ENCODE measurements around the gene EFCAB14. TPM values are rescaled to one million over a fixed set of nuclear protein-coding genes. Genes with fewer than 3 reads are reported as not detected.

The EFCAB14 gene
- total RNA-seq, 1 experiment from 2014 or later, result 43.3 TPM

- peaks cover 2% of the 10 kb centered on the region for H3K36me3 ChIP-seq (replicated peaks; ENCODE audit: control insufficient read depth, insufficient read depth, low read length)
- H3K27me3 ChIP-seq (ENCODE audit: control insufficient read depth, insufficient read depth, low read length), result no peaks in the 10 kb centered on the region
- no peak overlapping the region for H3K4me3 ChIP-seq (ENCODE audit: insufficient read depth, low read depth, low read length)
- DNase-seq, result no peak
Observed at GRCh38 chr1:46646844-46647243, 72.1 kb downstream of the EFCAB14 start.

GRCh38 chr1:46646331-46646730 is 72.6 kb downstream of the EFCAB14 start:
- Histone ChIP-seq H3K4me3 (ENCODE audit: insufficient read depth, low read depth, low read length) (no peak overlapping the region), H3K27me3 (ENCODE audit: control insufficient read depth, insufficient read depth, low read length) (no peaks in the 10 kb centered on the region), H3K36me3 (replicated peaks; ENCODE audit: control insufficient read depth, insufficient read depth, low read length) (peaks cover 2% of the 10 kb centered on the region)
- no peak for DNase-seq

GRCh38 chr1:46645815-46646214 is 73.1 kb downstream of the EFCAB14 start:
- no peak overlapping the region for H3K4me3 ChIP-seq (ENCODE audit: insufficient read depth, low read depth, low read length)
- H3K36me3 ChIP-seq (replicated peaks; ENCODE audit: control insufficient read depth, insufficient read depth, low read length), result peaks cover 2% of the 10 kb centered on the region
- no peaks in the 10 kb centered on the region for H3K27me3 ChIP-seq (ENCODE audit: control insufficient read depth, insufficient read depth, low read length)
- no peak for DNase-seq

- H3K4me3 ChIP-seq (ENCODE audit: insufficient read depth, low read depth, low read length), result no peak overlapping the region
- no peaks in the 10 kb centered on the region for H3K27me3 ChIP-seq (ENCODE audit: control insufficient read depth, insufficient read depth, low read length)
- peaks cover 1% of the 10 kb centered on the region for H3K36me3 ChIP-seq (replicated peaks; ENCODE audit: control insufficient read depth, insufficient read depth, low read length)
- no peak for DNase-seq
Observed at GRCh38 chr1:46643368-46643775, 75.5 kb downstream of the EFCAB14 start.

- DNase-seq, result no peak
- no peak overlapping the region for H3K4me3 ChIP-seq (ENCODE audit: insufficient read depth, low read depth, low read length)
- H3K36me3 ChIP-seq (replicated peaks; ENCODE audit: control insufficient read depth, insufficient read depth, low read length), result peaks cover 3% of the 10 kb centered on the region
- H3K27me3 ChIP-seq (ENCODE audit: control insufficient read depth, insufficient read depth, low read length), result no peaks in the 10 kb centered on the region
Observed at GRCh38 chr1:46642115-46642680, 76.7 kb downstream of the EFCAB14 start.

GRCh38 chr1:46639547-46639946 is 79.4 kb downstream of the EFCAB14 start:
- Histone ChIP-seq H3K36me3 (replicated peaks; ENCODE audit: control insufficient read depth, insufficient read depth, low read length) (peaks cover 13% of the 10 kb centered on the region), H3K4me3 (ENCODE audit: insufficient read depth, low read depth, low read length) (no peak overlapping the region), H3K27me3 (ENCODE audit: control insufficient read depth, insufficient read depth, low read length) (no peaks in the 10 kb centered on the region)
- DNase-seq, result no peak

GRCh38 chr1:46638921-46639320 is 80.0 kb downstream of the EFCAB14 start:
- no peak for DNase-seq
- Histone ChIP-seq H3K36me3 (replicated peaks; ENCODE audit: control insufficient read depth, insufficient read depth, low read length) (peaks cover 13% of the 10 kb centered on the region), H3K4me3 (ENCODE audit: insufficient read depth, low read depth, low read length) (no peak overlapping the region), H3K27me3 (ENCODE audit: control insufficient read depth, insufficient read depth, low read length) (no peaks in the 10 kb centered on the region)

GRCh38 chr1:46637444-46638083 is 81.3 kb downstream of the EFCAB14 start:
- Histone ChIP-seq H3K27me3 (ENCODE audit: control insufficient read depth, insufficient read depth, low read length) (no peaks in the 10 kb centered on the region), H3K4me3 (ENCODE audit: insufficient read depth, low read depth, low read length) (no peak overlapping the region), H3K36me3 (replicated peaks; ENCODE audit: control insufficient read depth, insufficient read depth, low read length) (peaks cover 12% of the 10 kb centered on the region)
- no peak for DNase-seq

- peaks cover 15% of the 10 kb centered on the region for H3K36me3 ChIP-seq (replicated peaks; ENCODE audit: control insufficient read depth, insufficient read depth, low read length)
- H3K4me3 ChIP-seq (ENCODE audit: insufficient read depth, low read depth, low read length), result no peak overlapping the region
- no peak for DNase-seq
- no peaks in the 10 kb centered on the region for H3K27me3 ChIP-seq (ENCODE audit: control insufficient read depth, insufficient read depth, low read length)
Observed at GRCh38 chr1:46635205-46635604, 83.7 kb downstream of the EFCAB14 start.

GRCh38 chr1:46630719-46631118 is 88.2 kb downstream of the EFCAB14 start:
- peaks cover 12% of the 10 kb centered on the region for H3K36me3 ChIP-seq (replicated peaks; ENCODE audit: control insufficient read depth, insufficient read depth, low read length)
- H3K4me3 ChIP-seq (ENCODE audit: insufficient read depth, low read depth, low read length), result no peak overlapping the region
- no peaks in the 10 kb centered on the region for H3K27me3 ChIP-seq (ENCODE audit: control insufficient read depth, insufficient read depth, low read length)
- no peak for DNase-seq

Other genes with a start within 250 kb of the EFCAB14 start
- 4.2 and 5.4 TPM in 2 replicates for gene DMBX1, start 229.3 kb downstream of the EFCAB14 start, total RNA-seq (2014; rRNA removed; shearing (Covaris generic))
- not detected in 2 replicates for gene KNCN, start 167.5 kb downstream of the EFCAB14 start, total RNA-seq (2014; rRNA removed; shearing (Covaris generic))
- 31.3 and 34.7 TPM in 2 replicates for gene MKNK1, start 114.8 kb downstream of the EFCAB14 start, total RNA-seq (2014; rRNA removed; shearing (Covaris generic))
- 1.3 and 3.4 TPM in 2 replicates for gene MOB3C, start 102.3 kb downstream of the EFCAB14 start, total RNA-seq (2014; rRNA removed; shearing (Covaris generic))
- gene ATPAF1, start 50.8 kb downstream of the EFCAB14 start, total RNA-seq (2014; rRNA removed; shearing (Covaris generic)), result 105 and 112 TPM in 2 replicates
- not detected in 2 replicates for gene TEX38, start 47.3 kb downstream of the EFCAB14 start, total RNA-seq (2014; rRNA removed; shearing (Covaris generic))
- gene CYP4B1, start 79.9 kb upstream of the EFCAB14 start, total RNA-seq (2014; rRNA removed; shearing (Covaris generic)), result 0.37 TPM in 1 of 2 replicates, not detected in the other
- gene CYP4A11, start 222.4 kb upstream of the EFCAB14 start, total RNA-seq (2014; rRNA removed; shearing (Covaris generic)), result not detected in 2 replicates